Measurements from ENCODE around the gene NHSL1. TPM values are rescaled to one million over a fixed set of nuclear protein-coding genes. Genes with fewer than 3 reads are reported as not detected.

The NHSL1 gene
- total and polyA plus RNA-seq, 2 of the 8 experiments (the other 6 are each of a cell fraction or from before 2014, with no cell fraction given) = 7.2 to 32.4 TPM

- POLR2A ChIA-PET (ENCODE audit: partially characterized antibody) = no interaction called here
- Histone ChIP-seq H3K79me1 (ENCODE audit: low read depth, low read length) (no peaks in the 10 kb centered on the region), H3K4me3 (ENCODE audit: extremely low read depth in 1 of 4, insufficient read depth in 2 of 4, low read depth in 3 of 4, low read length in 4 of 4) (no peak overlapping the region), H3K27ac (ENCODE audit: low read depth, low read length) (no peak overlapping the region), H3K9me3 (ENCODE audit: insufficient read depth in 2 of 2, low read depth in 1 of 2, low read length in 1 of 2) (no peaks in the 10 kb centered on the region), H3K14ac (ENCODE audit: insufficient read length) (no peak overlapping the region), H4K5ac (ENCODE audit: insufficient read length, low read depth, low read length) (no peak overlapping the region), H2BK20ac (ENCODE audit: low read length) (no peak overlapping the region), H3K4me2 (ENCODE audit: insufficient read depth in 1 of 2, low read depth in 2 of 2, low read length in 2 of 2) (no peak overlapping the region), H2BK15ac (ENCODE audit: low read length) (no peak overlapping the region), H3K27me3 (replicated peaks in 1 of 4; ENCODE audit: control insufficient read depth in 3 of 4, extremely low read depth in 1 of 4, insufficient read depth in 3 of 4, low read length in 3 of 4) (no peaks in the 10 kb centered on the region), H3K4me1 (replicated peaks in 1 of 4; ENCODE audit: control insufficient read depth in 3 of 4, insufficient read depth in 4 of 4, low read length in 3 of 4) (no peaks in the 10 kb centered on the region), H2BK120ac (replicated peaks; ENCODE audit: low read depth, low read length) (no peak overlapping the region), H3K36me3 (ENCODE audit: control insufficient read depth in 2 of 4, insufficient read depth in 4 of 4, low read length in 3 of 4) (peaks cover 0 to 24% (median 4%) of the 10 kb centered on the region in 4 experiments; a peak in 5 of 8 replicates), H3K56ac (replicated peaks; ENCODE audit: insufficient read length, low read depth, low read length) (no peak overlapping the region), H4K91ac (replicated peaks; ENCODE audit: insufficient read length, low read length) (no peak overlapping the region), H2BK5ac (ENCODE audit: low read depth, low read length) (no peak overlapping the region), H3K18ac (ENCODE audit: extremely low read depth, low read length) (no peak overlapping the region), H2BK12ac (ENCODE audit: low read depth, low read length) (no peak overlapping the region), H3K4ac (replicated peaks; ENCODE audit: insufficient read length, low read depth, low read length) (no peak overlapping the region), H3K23me2 (ENCODE audit: low read depth, low read length) (no peaks in the 10 kb centered on the region), H2AK5ac (ENCODE audit: low read depth, low read length) (no peak overlapping the region), H3K23ac (ENCODE audit: insufficient read length) (no peak overlapping the region), H3K79me2 (ENCODE audit: control insufficient read depth in 1 of 2, insufficient read depth in 2 of 2, low read length in 2 of 2) (no peaks in the 10 kb centered on the region), H3K9ac (replicated peaks in 1 of 4; ENCODE audit: extremely low read depth in 1 of 4, low read depth in 3 of 4, low read length in 3 of 4) (no peak overlapping the region), H4K8ac (ENCODE audit: extremely low read depth, insufficient read depth, low read length) (no peak overlapping the region), H4K20me1 (replicated peaks in 1 of 2; ENCODE audit: control insufficient read depth in 1 of 2, insufficient read depth in 2 of 2, low read length in 2 of 2) (no peaks in the 10 kb centered on the region), H2AFZ (ENCODE audit: low read length) (no peak overlapping the region)
- TF ChIP-seq CEBPB (IDR thresholded peaks at IDR 0.05; ENCODE audit: low read depth, low read length) (no peak), ATF2 (IDR thresholded peaks at IDR 0.05; ENCODE audit: low read length) (no peak), KDM5A (IDR thresholded peaks at IDR 0.05; ENCODE audit: low read length) (no peak), YY1 (IDR thresholded peaks at IDR 0.05; ENCODE audit: low read depth, low read length) (no peak), HDAC6 (IDR thresholded peaks at IDR 0.05; ENCODE audit: low read depth, low read length) (no peak), FOSL1 (IDR thresholded peaks at IDR 0.05; ENCODE audit: insufficient read depth, low read depth, low read length) (no peak), TAF7 (optimal IDR thresholded peaks at IDR 0.05; ENCODE audit: borderline replicate concordance, low read depth, low read length) (no peak), JUND (IDR thresholded peaks at IDR 0.05; ENCODE audit: low read length) (no peak), TCF12 (IDR thresholded peaks at IDR 0.05; ENCODE audit: low read depth, low read length) (no peak), EP300 (IDR thresholded peaks at IDR 0.05; ENCODE audit: borderline replicate concordance in 1 of 2, low read depth in 2 of 2, low read length in 2 of 2) (no peak)
- FAIRE-seq (no peak), DNase-seq (ENCODE audit: low read depth in 1 of 2, low spot score in 2 of 2) (no peak)
- CTCF ChIA-PET (ENCODE audit: partially characterized antibody) = interaction anchor here (0.7 to 3.9 kb wide), 2 partner anchors 11 to 75 kb away, joined by 3 to 31 read pairs; no protein-coding TSS in a partner anchor
- WGBS, 2 experiments (ENCODE audit: extremely low coverage in 1 of 2, insufficient coverage in 1 of 2, insufficient read length in 1 of 2, insufficient replicate concordance in 2 of 2, low coverage in 1 of 2, low lambda C conversion rate in 2 of 2, missing lambda C conversion rate in 1 of 2) = 95% methylated on average over 2 of the region's 2 CpGs; no CpG with 5 or more reads in 1 of the 2 experiments
Measured at GRCh38 chr6:138442663-138443062, 56.6 kb downstream of the NHSL1 start.
